NCI-H1105 treated with DMSO at 0.1 percent for 48 hours (cell line): ENCODE results near the gene AKR7A2.

Experiments used
- DNase-seq: peaks from one replicate; lab custom pipeline; 2025; lab: John Stamatoyannopoulos, UW

Gene AKR7A2

GRCh38 chr1:19311931-19312781 lies at the start of gene AKR7A2, which contains the start of gene SLC66A1:
Gene AKR7A2 (minus strand): TSS chr1:19312144. CDS start chr1:19312124, 20 bp downstream.
Gene SLC66A1 (plus strand): TSS chr1:19312326. CDS start chr1:19317678, 5,352 bp downstream.
- DNase-seq = peak; percentile 90

GRCh38 chr1:19360843-19361610 lies 49.1 kb upstream of the AKR7A2 start:
- no peak for DNase-seq

- no peak for DNase-seq
Measured at GRCh38 chr1:19360432-19360831, 48.5 kb upstream of the AKR7A2 start.

- peak; percentile 17 for DNase-seq
Measured at GRCh38 chr1:19360016-19360415, 48.1 kb upstream of the AKR7A2 start.

- DNase-seq = no peak
Measured at GRCh38 chr1:19359357-19359756, 47.4 kb upstream of the AKR7A2 start.

- no peak for DNase-seq
Measured at GRCh38 chr1:19358710-19359109, 46.8 kb upstream of the AKR7A2 start.

GRCh38 chr1:19357299-19357986 lies 45.5 kb upstream of the AKR7A2 start:
- DNase-seq = no peak

GRCh38 chr1:19356266-19356665 lies 44.3 kb upstream of the AKR7A2 start:
- no peak for DNase-seq

- DNase-seq = no peak
Measured at GRCh38 chr1:19354531-19354981, 42.6 kb upstream of the AKR7A2 start.

GRCh38 chr1:19353596-19353995 lies 41.7 kb upstream of the AKR7A2 start:
- DNase-seq = no peak

GRCh38 chr1:19352839-19353238 lies 40.9 kb upstream of the AKR7A2 start:
- no peak for DNase-seq

- DNase-seq = no peak
Measured at GRCh38 chr1:19351873-19352272, 39.9 kb upstream of the AKR7A2 start.

GRCh38 chr1:19350566-19350965 lies 38.6 kb upstream of the AKR7A2 start:
- no peak for DNase-seq

GRCh38 chr1:19349999-19350398 lies 38.1 kb upstream of the AKR7A2 start:
- DNase-seq = no peak

GRCh38 chr1:19348441-19349198 lies 36.7 kb upstream of the AKR7A2 start:
- DNase-seq = no peak

GRCh38 chr1:19347533-19348172 lies 35.7 kb upstream of the AKR7A2 start:
- DNase-seq = no peak

- DNase-seq = no peak
Measured at GRCh38 chr1:19346026-19346425, 34.1 kb upstream of the AKR7A2 start.

- no peak for DNase-seq
Measured at GRCh38 chr1:19345391-19345790, 33.4 kb upstream of the AKR7A2 start.

GRCh38 chr1:19344831-19345230 lies 32.9 kb upstream of the AKR7A2 start:
- DNase-seq = no peak

- DNase-seq = peak; percentile 27
Measured at GRCh38 chr1:19344372-19344810, 32.4 kb upstream of the AKR7A2 start.
